ENCODE data around the gene TSHZ1.

DNA sequence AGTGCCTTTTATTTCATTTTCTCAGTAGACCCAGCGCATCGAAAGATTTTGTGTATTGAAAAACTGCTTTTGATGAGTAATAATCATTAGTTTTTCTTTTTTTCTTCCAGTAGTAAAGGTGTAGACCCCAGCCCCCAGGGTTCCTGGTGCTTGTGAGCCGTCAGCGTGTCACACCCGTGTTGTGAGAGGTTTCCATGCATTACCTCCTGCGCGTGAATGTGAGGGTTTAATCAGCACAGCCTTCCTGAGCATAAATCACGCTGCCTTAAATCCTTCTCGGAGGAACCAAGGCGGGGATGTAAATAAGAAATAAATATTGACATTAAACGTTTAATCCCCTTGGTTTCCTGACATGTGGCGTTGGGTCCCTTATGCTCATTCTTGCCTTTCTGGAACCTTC, 24.3 kb downstream of the TSHZ1 start:
- no peak for TF ChIP-seq CTCF (conservative IDR thresholded peaks at IDR 0.05; ENCODE audit: low read length)
- TF ChIP-seq EZH2phosphoT487 (IDR thresholded peaks at IDR 0.05; ENCODE audit: borderline replicate concordance), result no peak
